Right hindlimb (tissue), 1 donor: Measurements from ENCODE around the gene VGF.
"Not testable (repeated sequence)": the region's sequence is repeated elsewhere in the genome, so short reads cannot be mapped to it uniquely, and the experiment has no call there.

Source experiments
- DNase-seq: peaks from one replicate; pipeline ENCODE4 v3.0.0-alpha.2; 2018

Gene VGF

GRCh38 chr7:101114492-101114891 is 50.9 kb downstream of the VGF start:
- no peak for DNase-seq

GRCh38 chr7:101113836-101114235 is 51.5 kb downstream of the VGF start:
- DNase-seq: no peak

- not testable (repeated sequence) for DNase-seq
Measured at GRCh38 chr7:101113140-101113539, 52.2 kb downstream of the VGF start.
